C4-2B (cell line): ENCODE results near the gene NT5C.

ENCODE experiments used
- ZFX ChIP-seq: fragments of 450-650 bp; IDR thresholded peaks from 2 replicates; pipeline ENCODE4 v1.6.1; 2017
- TF ChIP-seq, protein P1 (sequence below): fragments of 450-650 bp; conservative IDR thresholded peaks from 2 replicates; pipeline ENCODE4 v1.5.1; 2017; ENCODE audit warnings: mild to moderate bottlenecking

DNA sequence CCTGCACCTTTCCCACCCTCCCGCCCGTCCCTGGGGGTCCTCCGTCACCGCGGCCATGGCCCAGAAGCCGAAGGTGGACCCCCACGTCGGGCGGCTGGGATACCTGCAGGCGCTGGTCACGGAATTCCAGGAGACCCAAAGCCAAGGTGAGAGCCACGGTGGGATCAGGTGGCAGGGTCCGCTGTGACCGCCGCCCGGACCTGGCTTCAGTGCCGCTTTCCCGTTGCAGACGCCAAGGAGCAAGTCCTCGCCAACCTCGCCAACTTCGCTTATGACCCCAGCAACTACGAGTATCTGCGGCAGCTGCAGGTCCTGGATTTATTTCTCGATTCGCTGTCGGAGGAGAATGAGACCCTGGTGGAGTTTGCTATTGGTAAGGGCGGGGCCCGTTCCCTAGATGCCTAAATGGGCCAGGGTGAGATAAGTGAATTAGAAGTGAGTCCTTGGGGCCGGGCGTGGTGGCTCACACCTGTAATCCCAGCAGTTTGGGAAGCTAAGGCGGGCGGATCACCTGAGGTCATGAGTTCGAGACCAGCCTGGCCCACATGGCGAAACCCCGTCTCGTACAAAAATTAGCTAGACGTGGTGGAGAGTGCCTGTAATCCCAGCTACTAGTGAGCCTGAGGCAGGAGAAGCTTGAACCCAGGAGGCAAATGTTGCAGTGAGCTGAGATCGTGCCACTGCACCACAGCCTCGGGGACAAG lies 21.2 kb downstream of the NT5C start:
- TF ChIP-seq, protein P1, sequence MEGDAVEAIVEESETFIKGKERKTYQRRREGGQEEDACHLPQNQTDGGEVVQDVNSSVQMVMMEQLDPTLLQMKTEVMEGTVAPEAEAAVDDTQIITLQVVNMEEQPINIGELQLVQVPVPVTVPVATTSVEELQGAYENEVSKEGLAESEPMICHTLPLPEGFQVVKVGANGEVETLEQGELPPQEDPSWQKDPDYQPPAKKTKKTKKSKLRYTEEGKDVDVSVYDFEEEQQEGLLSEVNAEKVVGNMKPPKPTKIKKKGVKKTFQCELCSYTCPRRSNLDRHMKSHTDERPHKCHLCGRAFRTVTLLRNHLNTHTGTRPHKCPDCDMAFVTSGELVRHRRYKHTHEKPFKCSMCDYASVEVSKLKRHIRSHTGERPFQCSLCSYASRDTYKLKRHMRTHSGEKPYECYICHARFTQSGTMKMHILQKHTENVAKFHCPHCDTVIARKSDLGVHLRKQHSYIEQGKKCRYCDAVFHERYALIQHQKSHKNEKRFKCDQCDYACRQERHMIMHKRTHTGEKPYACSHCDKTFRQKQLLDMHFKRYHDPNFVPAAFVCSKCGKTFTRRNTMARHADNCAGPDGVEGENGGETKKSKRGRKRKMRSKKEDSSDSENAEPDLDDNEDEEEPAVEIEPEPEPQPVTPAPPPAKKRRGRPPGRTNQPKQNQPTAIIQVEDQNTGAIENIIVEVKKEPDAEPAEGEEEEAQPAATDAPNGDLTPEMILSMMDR, result no peak
- no peak for TF ChIP-seq ZFX
